Measurements from ENCODE around the gene PLIN5.
"Not testable (repeated sequence)": the region's sequence is repeated elsewhere in the genome, so short reads cannot be mapped to it uniquely, and the experiment has no call there.

The PLIN5 gene

GRCh38 chr19:4568886-4569285 is 33.9 kb upstream of the PLIN5 start:
- DNase-seq (ENCODE audit: low read depth in 3 of 3): no peak

- peak; percentile 21 to 36 (median 34) for DNase-seq (ENCODE audit: low read depth in 3 of 3)
These were observed 32.6 kb upstream of the PLIN5 start for GRCh38 chr19:4567584-4568071.

- DNase-seq (ENCODE audit: low read depth in 3 of 3): no peak
These were observed 31.5 kb upstream of the PLIN5 start for GRCh38 chr19:4566402-4567051.

DNA sequence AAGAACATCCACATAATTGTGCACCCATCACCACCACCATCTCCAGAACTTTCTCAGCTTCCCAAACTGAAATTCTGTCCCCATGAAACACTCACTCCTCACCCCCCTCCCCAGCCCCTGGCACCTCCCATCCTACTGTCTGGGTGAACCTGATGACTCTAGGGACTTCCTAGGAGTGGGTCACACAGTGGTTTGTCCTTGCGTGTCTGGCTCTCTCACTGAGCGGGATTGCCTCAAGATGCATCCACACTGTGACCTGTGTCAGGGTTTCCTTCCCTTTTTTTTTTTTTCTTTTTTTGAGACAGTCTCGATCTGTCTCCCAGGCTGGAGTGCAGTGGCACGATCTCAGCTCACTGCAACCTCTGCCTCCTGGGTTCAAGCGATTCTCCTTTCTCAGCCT is 28.5 kb upstream of the PLIN5 start:
- DNase-seq (ENCODE audit: low read depth in 3 of 3): not testable (repeated sequence)

DNA sequence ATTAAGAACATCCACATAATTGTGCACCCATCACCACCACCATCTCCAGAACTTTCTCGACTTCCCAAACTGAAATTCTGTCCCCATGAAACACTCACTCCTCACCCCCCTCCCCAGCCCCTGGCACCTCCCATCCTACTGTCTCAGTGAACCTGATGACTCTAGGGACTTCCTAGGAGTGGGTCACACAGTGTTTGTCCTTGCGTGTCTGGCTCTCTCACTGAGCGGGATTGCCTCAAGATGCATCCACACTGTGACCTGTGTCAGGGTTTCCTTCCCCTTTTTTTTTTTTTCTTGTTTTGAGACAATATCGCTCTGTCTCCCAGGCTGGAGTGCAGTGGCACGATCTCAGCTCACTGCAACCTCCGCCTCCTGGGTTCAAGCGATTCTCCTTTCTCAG is 27.1 kb upstream of the PLIN5 start:
- not testable (repeated sequence) for DNase-seq (ENCODE audit: low read depth in 3 of 3)

GRCh38 chr19:4559569-4559968 is 24.5 kb upstream of the PLIN5 start, which contains the start of gene SEMA6B:
Gene SEMA6B, minus strand, starts transcription at chr19:4559684. Its CDS starts 1,227 bp downstream, at chr19:4558457.
- no peak for DNase-seq (ENCODE audit: low read depth in 3 of 3)

DNA sequence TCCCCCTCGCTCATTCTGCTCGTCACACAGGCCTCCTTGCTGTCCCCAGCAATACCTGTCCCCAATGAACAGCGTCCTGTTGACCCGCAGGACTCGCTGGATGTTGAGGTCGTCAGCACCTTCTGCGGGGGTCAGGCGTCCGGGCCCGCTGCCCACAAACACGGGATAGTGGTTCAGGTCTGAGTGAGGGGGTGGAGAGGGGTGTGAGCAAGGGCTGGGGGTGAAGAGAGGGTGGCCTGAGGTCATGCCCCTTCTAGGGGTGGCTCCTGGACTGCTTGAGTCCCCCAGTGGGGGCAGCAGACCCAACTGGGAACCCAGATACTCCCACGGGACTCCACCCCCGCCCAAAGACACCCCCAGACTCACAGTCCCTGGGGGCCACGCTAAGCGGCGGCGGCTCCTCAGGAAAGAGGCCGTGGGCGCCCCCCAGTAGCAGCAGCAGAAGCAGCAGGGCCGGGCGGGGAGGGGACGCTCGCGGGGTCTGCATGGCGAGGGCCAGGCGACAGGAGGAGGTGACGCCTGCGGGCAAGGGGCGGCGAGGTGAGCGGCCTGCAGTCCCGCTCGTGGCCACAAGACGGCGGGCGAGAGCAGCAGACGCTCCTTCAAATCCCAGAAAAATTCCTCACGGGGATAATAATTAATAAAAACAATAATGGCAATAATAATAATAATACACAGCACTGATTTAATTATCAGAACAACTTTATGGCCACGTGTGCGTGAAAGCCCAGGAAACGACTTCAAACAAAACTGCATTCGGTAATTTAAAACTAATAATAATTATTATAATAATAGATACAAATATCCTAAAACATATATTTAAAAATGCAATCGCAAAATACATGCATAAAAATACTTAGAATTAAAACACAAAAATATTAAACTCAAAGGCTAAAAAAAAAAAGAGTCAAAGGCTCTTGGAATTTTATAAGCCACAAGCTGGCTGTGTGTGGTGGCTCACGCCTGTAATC is 23.2 kb upstream of the PLIN5 start:
- DNase-seq (ENCODE audit: low read depth in 3 of 3): peak in 1 of 3 experiments; percentile 31

DNA sequence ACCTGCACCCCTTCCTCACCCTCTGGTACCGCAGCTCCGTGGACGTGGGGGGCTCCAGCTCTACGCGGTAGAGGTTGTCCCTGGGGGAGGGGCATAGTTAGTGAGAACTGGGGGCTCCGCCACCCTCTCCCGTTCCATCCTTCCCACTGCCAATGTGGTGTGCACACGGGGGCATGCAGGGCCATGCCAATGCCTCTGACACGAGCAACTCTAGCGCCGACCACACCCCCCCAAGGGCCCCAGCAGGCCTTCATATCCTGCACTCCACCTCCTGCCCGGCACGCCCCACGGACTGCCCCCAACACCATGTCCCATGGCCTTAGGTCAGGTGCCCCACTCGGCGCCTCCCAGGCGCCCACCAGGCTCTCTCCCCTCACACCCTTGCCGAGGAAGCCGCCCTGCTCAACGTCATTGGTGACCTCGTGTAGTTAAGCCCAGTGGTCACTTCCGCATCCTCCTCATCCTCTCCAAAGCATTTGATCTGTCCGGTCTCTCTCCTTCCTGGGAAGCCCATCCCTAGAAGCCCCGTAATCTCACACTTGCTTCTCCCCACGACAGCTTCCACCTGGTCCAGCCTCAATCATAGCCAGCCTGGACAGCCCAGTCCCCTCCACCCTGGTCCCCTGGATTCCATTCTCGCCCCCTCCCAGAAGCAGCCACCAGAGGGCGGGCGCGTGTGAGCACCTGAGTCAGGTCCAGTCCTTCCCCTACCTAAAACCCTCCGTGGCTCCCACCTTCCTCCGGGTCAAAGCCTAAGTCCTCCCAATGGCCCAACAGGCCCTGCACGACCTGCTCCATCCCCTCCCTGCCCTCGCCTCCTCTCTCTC is 22.3 kb upstream of the PLIN5 start:
- DNase-seq (ENCODE audit: low read depth in 3 of 3): no peak

GRCh38 chr19:4556597-4557127 is 21.6 kb upstream of the PLIN5 start:
- DNase-seq (ENCODE audit: low read depth in 3 of 3): no peak

DNA sequence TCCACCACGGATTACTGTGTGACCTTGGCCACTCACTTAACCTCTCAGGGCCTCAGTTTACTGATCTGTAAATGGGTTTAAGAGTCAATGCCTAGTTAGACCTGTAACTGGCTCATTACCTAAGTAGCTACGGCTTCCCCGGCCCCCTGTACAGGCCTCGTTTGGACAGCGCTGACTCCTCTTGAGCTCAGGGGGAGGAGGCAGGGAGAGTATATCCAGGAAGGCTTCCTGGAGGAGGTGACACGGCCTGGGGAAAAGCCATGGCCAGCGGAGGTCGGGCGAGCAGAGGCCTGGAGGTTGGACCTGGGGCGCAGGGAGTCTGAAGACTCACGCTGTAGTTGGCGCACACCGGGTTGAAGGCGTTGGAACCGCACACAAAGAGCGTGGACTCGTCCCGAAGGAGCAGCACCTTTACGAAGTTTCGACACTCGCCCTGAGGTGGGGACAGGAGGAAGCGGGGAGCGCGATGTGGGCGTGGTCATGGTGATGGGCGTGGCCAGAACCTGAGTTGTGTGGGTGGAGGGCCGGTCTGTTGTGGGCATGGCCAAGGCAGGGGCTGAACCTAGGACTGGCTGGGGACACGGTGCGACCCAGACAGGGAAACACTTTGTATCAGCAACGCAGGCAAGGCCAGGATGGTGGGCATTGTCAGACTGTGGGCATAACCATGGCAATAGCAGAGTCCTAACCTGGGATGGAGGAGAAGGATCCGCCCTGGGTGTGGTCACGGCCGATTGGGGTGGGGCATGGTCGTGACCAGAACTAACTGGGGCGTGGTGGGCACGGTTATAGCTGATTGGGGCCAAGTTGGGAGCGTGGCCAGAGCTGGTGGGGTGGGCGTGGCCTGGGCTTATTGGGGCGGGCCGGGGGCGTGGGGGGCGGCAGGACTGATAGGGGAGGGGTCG is 20.9 kb upstream of the PLIN5 start:
- DNase-seq (ENCODE audit: low read depth in 3 of 3): no peak

DNA sequence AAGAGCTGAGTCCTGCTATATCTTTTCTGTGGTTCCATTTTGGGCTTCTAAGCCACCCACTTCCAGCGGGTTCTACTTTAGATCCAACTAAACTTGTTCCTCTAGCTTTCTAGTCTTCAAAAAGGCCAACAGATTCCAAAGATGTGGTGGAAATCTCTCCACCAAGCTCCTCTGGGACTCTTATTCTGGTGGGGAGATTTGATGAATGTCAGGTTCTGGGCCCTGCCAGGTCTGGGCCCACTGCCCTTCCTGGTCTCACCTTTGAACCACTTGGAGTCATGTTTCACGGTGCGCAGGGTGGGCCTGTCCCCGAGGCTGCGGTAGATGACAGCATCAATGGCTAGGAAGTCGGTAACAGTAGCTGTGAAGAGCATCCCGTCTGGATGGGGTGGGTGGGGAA is 19.7 kb upstream of the PLIN5 start:
- no peak for DNase-seq (ENCODE audit: low read depth in 3 of 3)

DNA sequence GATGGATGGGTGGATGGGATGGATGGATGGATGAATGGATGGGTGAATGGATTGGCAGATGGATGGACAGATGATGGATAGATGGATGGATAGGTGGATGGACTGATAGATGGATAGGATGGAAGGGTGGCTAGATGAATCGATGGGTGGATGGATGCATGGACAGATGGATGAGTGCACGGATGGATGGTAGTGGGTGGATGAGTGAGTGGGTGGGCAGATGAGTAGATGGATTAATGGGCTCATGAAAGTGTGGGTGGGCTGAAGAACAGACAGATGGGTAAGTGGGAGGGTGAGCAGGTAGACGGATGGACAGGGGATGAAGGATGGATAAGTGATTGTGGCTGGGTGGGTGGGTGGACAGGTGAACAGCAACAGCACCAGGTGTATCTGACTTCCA is 18.8 kb upstream of the PLIN5 start:
- DNase-seq (ENCODE audit: low read depth in 3 of 3): no peak

- DNase-seq (ENCODE audit: low read depth in 3 of 3): no peak
These were observed 18.2 kb upstream of the PLIN5 start for GRCh38 chr19:4553092-4553695.

- no peak for DNase-seq (ENCODE audit: low read depth in 3 of 3)
These were observed 17.4 kb upstream of the PLIN5 start for GRCh38 chr19:4552525-4552819.

DNA sequence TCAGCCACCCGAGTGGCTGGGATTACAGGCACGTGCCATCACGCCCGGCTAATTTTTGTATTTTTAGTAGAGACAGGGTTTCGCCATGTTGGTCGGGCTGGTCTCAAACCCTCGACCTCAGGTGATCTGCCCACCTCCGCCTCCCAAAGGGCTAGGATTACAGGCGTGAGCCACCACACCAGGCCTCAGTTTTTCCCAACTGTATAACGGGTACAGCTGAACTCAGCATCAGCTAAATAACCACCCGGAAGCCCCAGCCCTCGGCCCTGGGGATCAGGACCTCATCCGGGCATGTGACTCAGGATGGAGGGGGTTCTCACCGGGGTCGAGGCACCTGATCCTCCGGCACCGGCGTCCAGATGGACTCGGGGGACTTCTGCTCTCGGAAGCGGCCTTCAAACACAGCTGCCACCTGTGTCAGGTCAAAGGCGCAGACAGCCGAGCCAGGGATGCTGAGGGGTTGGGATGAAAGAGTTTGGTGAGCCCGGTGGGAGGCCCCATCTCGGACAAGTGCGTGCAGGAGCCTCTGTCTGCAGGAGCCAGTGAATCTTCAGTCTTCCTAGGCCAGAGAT is 15.5 kb upstream of the PLIN5 start:
- no peak for DNase-seq (ENCODE audit: low read depth in 3 of 3)

- DNase-seq (ENCODE audit: low read depth in 3 of 3): no peak
These were observed 15.0 kb upstream of the PLIN5 start for GRCh38 chr19:4550018-4550417.

DNA sequence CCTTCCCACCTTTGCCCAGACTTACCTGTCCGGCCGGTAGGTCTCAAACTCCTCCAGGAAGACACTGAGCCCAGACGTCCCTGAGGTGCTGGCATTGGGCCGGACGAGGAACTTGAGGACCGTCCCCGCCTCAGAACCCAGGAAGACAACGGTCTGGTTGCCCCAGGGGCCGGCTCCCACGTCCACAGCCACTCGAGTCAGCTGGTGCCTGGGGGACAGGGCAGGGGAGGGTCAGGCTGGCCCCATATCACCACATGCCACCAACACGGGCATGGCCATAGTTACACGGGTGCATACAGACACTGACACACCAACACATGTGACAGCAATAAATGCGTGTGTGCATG is 13.2 kb upstream of the PLIN5 start:
- no peak for DNase-seq (ENCODE audit: low read depth in 3 of 3)

DNA sequence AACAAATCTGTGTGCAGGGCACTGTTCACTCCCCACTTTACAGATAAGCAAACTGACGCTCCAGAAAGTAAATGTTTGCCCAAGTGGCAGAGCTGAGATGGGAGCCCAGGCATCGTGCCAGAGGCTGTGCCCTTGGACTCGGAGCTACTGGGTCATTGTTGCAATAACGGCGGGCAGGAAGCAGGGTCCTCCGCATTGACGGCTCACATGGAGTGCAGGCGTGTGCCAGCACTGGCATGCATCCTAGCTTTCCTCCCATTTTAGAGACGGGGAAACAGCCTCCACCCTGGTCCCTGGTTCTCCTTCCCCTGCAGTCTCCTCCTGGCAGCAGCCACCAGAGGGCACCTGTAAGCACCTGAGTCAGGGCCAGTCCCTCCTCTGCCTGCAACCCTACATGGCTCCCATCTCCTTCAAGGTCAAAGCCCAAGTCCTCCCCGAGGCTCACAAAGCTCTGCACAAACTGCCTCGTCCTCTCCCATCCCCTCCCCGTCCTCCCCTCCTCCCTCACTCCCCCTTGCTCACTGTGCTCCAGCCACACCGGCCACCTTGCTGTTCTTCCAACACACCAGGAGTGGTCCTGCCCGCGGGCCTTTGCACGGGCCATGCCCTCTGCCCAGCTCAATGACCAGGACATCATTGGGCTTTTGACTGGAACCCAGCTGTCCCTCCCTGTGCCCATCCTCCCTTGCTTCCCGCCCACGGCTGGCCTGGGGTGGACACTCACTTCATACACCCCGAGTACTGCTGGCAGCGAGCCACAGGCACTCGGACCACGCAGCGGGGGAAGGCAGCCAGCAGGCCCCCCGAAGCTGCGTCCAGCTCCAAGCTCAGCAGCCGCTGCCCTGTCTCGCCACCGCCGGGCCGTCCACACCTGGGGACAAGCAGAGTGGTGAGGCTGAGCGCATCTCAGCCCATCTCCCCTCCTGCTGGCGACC is 12.5 kb upstream of the PLIN5 start:
- no peak for DNase-seq (ENCODE audit: low read depth in 3 of 3)

Measured in stimulated activated CD4-positive, alpha-beta T cell treated with anti-CD3 and anti-CD28 coated beads, TNF-alpha, amount 100 ng/mL, for 4 hours (primary cell).